CD4-positive, alpha-beta memory T cell (primary cell): Measurements from ENCODE around the gene ZDHHC12. TPM values are rescaled to one million over a fixed set of nuclear protein-coding genes. Genes with fewer than 3 reads are reported as not detected.

Experiments used
- CTCF ChIA-PET: fragments of 350-600 bp; sonication (Branson Sonifier 250); formaldehyde crosslinking; loops from one replicate; lab custom pipeline; 2021; ENCODE audit warnings: inconsistent platforms; ENCODE audit not compliant: partially characterized antibody; lab: Charles Lee
- POLR2A ChIA-PET: fragments of 350-600 bp; sonication (Branson Sonifier 250); formaldehyde crosslinking; loops from one replicate; lab custom pipeline; 2021; ENCODE audit not compliant: partially characterized antibody; lab: Charles Lee
- DNase-seq, 5 donors: peaks; one replicate each; pipeline versions ENCODE4 v3.0.0 to v3.0.0-alpha.2; 2020 to 2022; ENCODE audit warnings: mixed read lengths in 1 of 5
- H3K27ac ChIP-seq: one replicate; pipeline ENCODE4 v1.7.0; 2013; ENCODE audit warnings: low read depth, low read length
- H3K27me3 ChIP-seq: 2 replicates; pipeline ENCODE4 v1.7.0; 2013; ENCODE audit warnings: mild to moderate bottlenecking, low read length, moderate library complexity; ENCODE audit not compliant: insufficient read depth
- H3K36me3 ChIP-seq: 2 replicates; pipeline ENCODE4 v1.7.0; 2013; ENCODE audit warnings: mild to moderate bottlenecking, low read length, moderate library complexity; ENCODE audit not compliant: insufficient read depth
- H3K4me1 ChIP-seq: 2 replicates; pipeline ENCODE4 v1.7.0; 2013; ENCODE audit warnings: mild to moderate bottlenecking, low read length, moderate library complexity; ENCODE audit not compliant: insufficient read depth
- H3K4me3 ChIP-seq, 2 donors: one replicate each; pipeline ENCODE4 v1.7.0; 2013; ENCODE audit warnings: low read length in 2 of 2, mild to moderate bottlenecking in 1 of 2
- H3K9me3 ChIP-seq, 2 donors: one replicate each; pipeline ENCODE4 v1.7.0; 2013; ENCODE audit warnings: low read length in 2 of 2, control low read depth in 1 of 2; ENCODE audit not compliant: control insufficient read depth in 1 of 2
- H3K27ac Mint-ChIP-seq, 7 donors: one replicate each; pipeline ENCODE4 v1.8.0; 2020 to 2021; ENCODE audit warnings: mixed read lengths in 7 of 7, mild to moderate bottlenecking in 6 of 7, inconsistent platforms in 3 of 7, moderate library complexity in 3 of 7
- H3K27me3 Mint-ChIP-seq, 2 donors: one replicate each; pipeline ENCODE4 v1.8.0; 2020 to 2021; ENCODE audit warnings: mixed read lengths in 2 of 2
- H3K36me3 Mint-ChIP-seq, 2 donors: one replicate each; pipeline ENCODE4 v1.8.0; 2020 to 2021; ENCODE audit warnings: mixed read lengths in 2 of 2, inconsistent platforms in 1 of 2, mild to moderate bottlenecking in 1 of 2
- H3K4me1 Mint-ChIP-seq, 4 donors: one replicate each; pipeline ENCODE4 v1.8.0; 2020 to 2021; ENCODE audit warnings: mixed read lengths in 4 of 4, mild to moderate bottlenecking in 1 of 4
- H3K4me3 Mint-ChIP-seq, 8 donors: one replicate each; pipeline ENCODE4 v1.8.0; 2020 to 2021; ENCODE audit warnings: mixed read lengths in 8 of 8, mild to moderate bottlenecking in 7 of 8, moderate library complexity in 6 of 8, inconsistent platforms in 3 of 8
- H3K9me3 Mint-ChIP-seq, 8 donors: one replicate each; pipeline ENCODE4 v1.8.0; 2020 to 2021; ENCODE audit warnings: mixed read lengths in 8 of 8, mild to moderate bottlenecking in 5 of 8, inconsistent platforms in 3 of 8, moderate library complexity in 1 of 8
- intact Hi-C: fragments of 100-400 bp; cut with micrococcal nuclease; formaldehyde crosslinking; loops from one replicate; pipeline ENCODE4 v1.15.1; 2023
- polyA plus RNA-seq, 2 donors: library from polyadenylated mRNA; unstranded; fragments of 300-500 nt; fragmentation: Illumina TruSeq; gene quantifications; one replicate each; pipeline ENCODE4 v1.2.3, GENCODE V29; 2021
- total RNA-seq, 2 experiments: library from RNA; stranded (reverse); gene quantifications; one replicate each; pipeline ENCODE4 v1.2.3, GENCODE V29; 2021

ZDHHC12 gene
- total and polyA plus RNA-seq, 4 experiments from 2014 or later = 24.6 to 75.7 (median 41.7) TPM

- DNase-seq = no peak
- ChIA-PET POLR2A (no interaction called here), CTCF (no interaction called here)
- Histone ChIP-seq H3K4me1 (no peaks in the 10 kb centered on the region), H3K36me3 (no peaks in the 10 kb centered on the region), H3K9me3 (no peaks in the 10 kb centered on the region), H3K4me3 (no peak overlapping the region), H3K27me3 (no peaks in the 10 kb centered on the region), H3K27ac (no peak overlapping the region)
- H3K4me1 Mint-ChIP-seq = no peaks in the 10 kb centered on the region
- H3K36me3 Mint-ChIP-seq = no peaks in the 10 kb centered on the region
- intact Hi-C loops = no loop called here
- no peaks in the 10 kb centered on the region for H3K9me3 Mint-ChIP-seq
- H3K27me3 Mint-ChIP-seq = no peaks in the 10 kb centered on the region
- H3K4me3 Mint-ChIP-seq = no peak overlapping the region
- no peak overlapping the region for H3K27ac Mint-ChIP-seq
These were observed 10.5 kb downstream of the ZDHHC12 start for GRCh38 chr9:128713411-128713780.

GRCh38 chr9:128712451-128713410 is 11.2 kb downstream of the ZDHHC12 start:
- Histone ChIP-seq H3K9me3 (no peaks in the 10 kb centered on the region), H3K27me3 (no peaks in the 10 kb centered on the region), H3K4me3 (no peak overlapping the region), H3K4me1 (no peaks in the 10 kb centered on the region), H3K27ac (no peak overlapping the region), H3K36me3 (no peaks in the 10 kb centered on the region)
- Mint-ChIP-seq H3K27me3 (no peaks in the 10 kb centered on the region), H3K4me3 (no peak overlapping the region), H3K4me1 (no peaks in the 10 kb centered on the region), H3K9me3 (no peaks in the 10 kb centered on the region), H3K36me3 (no peaks in the 10 kb centered on the region), H3K27ac (peak overlapping the region in 1 of 7 donors; percentile 15)
- POLR2A ChIA-PET = interaction anchor here (1.1 kb wide), 1 partner anchor 11 kb away, joined by 3 read pairs; the partner anchor contains the start of gene ZDHHC12
- intact Hi-C loops = no loop called here
- DNase-seq = no peak
- CTCF ChIA-PET = interaction anchor here (0.7 kb wide), 1 partner anchor 12 kb away, joined by 3 read pairs; no protein-coding TSS in a partner anchor

- Mint-ChIP-seq H3K4me3 (peak overlapping the region in 1 of 8 donors; percentile 27), H3K27ac (no peak overlapping the region), H3K4me1 (peaks cover 0 to 6% (median 4%) of the 10 kb centered on the region in 4 donors), H3K27me3 (no peaks in the 10 kb centered on the region), H3K36me3 (no peaks in the 10 kb centered on the region), H3K9me3 (peaks cover 0 to 2% (median 0%) of the 10 kb centered on the region in 8 donors)
- Histone ChIP-seq H3K36me3 (no peaks in the 10 kb centered on the region), H3K4me3 (no peak overlapping the region), H3K9me3 (no peaks in the 10 kb centered on the region), H3K27ac (no peak overlapping the region), H3K27me3 (no peaks in the 10 kb centered on the region), H3K4me1 (no peaks in the 10 kb centered on the region)
- POLR2A ChIA-PET = no interaction called here
- intact Hi-C loops = no loop called here
- DNase-seq = no peak
- CTCF ChIA-PET = interaction anchor here (1.3 kb wide), 1 partner anchor 17 kb away, joined by 4 read pairs; the partner anchor contains the start of gene ZDHHC12
These were observed 16.5 kb downstream of the ZDHHC12 start for GRCh38 chr9:128707446-128707845.

DNA sequence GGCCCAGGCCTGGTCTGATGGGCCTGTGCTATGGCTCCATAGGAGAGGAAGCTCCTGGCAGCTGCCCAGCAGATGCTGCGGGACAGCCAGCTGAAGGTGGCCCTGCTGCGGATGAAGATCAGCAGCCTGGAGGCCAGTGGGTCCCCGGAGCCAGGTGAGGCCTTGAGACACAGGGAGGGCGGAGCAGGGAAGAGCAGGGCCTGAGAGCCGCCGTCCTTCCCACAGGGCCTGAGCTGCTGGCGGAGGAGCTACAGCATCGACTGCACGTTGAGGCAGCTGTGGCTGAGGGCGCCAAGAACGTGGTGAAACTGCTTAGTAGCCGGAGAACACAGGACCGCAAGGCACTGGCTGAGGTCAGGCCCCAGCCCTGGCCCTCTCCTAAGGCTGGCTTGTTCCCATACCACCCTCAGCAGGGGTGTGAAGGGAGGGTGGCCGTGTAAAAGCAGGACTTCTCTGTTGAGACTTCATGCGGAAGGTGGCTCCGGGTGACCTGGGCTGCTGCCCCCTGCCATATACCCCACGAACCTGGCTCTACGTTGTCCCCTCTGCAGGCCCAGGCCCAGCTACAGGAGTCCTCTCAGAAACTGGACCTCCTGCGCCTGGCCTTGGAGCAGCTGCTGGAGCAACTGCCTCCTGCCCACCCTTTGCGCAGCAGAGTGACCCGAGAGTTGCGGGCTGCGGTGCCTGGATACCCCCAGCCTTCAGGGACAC is 17.1 kb downstream of the ZDHHC12 start:
- Mint-ChIP-seq H3K27ac (peak overlapping the region in 1 of 7 donors; percentile 4), H3K27me3 (no peaks in the 10 kb centered on the region), H3K36me3 (no peaks in the 10 kb centered on the region), H3K4me3 (no peak overlapping the region), H3K4me1 (peaks cover 2 to 11% (median 7%) of the 10 kb centered on the region in 4 donors), H3K9me3 (peaks cover 0 to 2% (median 0%) of the 10 kb centered on the region in 8 donors)
- no peak overlapping the region for H3K27ac ChIP-seq
- H3K4me3 ChIP-seq = no peak overlapping the region
- ChIA-PET CTCF (no interaction called here), POLR2A (interaction anchor here (1.7 to 2.1 kb wide), 2 partner anchors 8 to 16 kb away, joined by 5 read pairs; no protein-coding TSS in a partner anchor)
- intact Hi-C loops = no loop called here
- no peaks in the 10 kb centered on the region for H3K36me3 ChIP-seq
- H3K9me3 ChIP-seq = no peaks in the 10 kb centered on the region
- DNase-seq = no peak
- H3K27me3 ChIP-seq = no peaks in the 10 kb centered on the region
- H3K4me1 ChIP-seq = peaks cover 5% of the 10 kb centered on the region

DNA sequence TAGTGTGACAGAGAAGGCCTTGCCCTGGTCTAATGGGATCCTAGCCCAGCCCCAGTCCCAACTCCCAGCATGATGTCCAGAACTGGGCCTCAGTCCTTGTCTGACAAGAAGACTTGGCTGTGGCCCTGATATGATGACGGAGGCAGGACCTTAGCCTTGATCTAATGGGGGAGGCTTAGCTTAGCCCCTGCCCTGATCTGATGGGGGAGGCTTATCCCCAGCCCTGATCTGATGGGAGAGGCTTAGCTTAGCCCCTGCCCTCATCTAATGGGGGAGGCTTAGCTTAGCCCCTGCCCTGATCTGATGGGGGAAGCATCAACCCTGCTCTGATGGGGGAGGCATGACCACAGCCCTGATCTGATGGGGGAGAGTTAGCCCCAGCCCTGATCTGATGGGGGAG is 17.9 kb downstream of the ZDHHC12 start:
- no peak for DNase-seq
- no peak overlapping the region for H3K4me3 Mint-ChIP-seq
- intact Hi-C loops = no loop called here
- H3K36me3 Mint-ChIP-seq = no peaks in the 10 kb centered on the region
- ChIA-PET CTCF (no interaction called here), POLR2A (interaction anchor here (1.7 to 2.1 kb wide), 2 partner anchors 9 to 15 kb away, joined by 5 read pairs; no protein-coding TSS in a partner anchor)
- no peaks in the 10 kb centered on the region for H3K27me3 Mint-ChIP-seq
- no peaks in the 10 kb centered on the region for H3K36me3 ChIP-seq
- H3K27ac ChIP-seq = no peak overlapping the region
- H3K9me3 ChIP-seq = no peaks in the 10 kb centered on the region
- peaks cover 2 to 18% (median 11%) of the 10 kb centered on the region in 4 donors for H3K4me1 Mint-ChIP-seq
- H3K27me3 ChIP-seq = no peaks in the 10 kb centered on the region
- H3K4me1 ChIP-seq = peaks cover 10% of the 10 kb centered on the region
- H3K27ac Mint-ChIP-seq = peak overlapping the region in 3 of 7 donors; percentile 18 to 55 (median 19)
- peaks cover 0 to 2% (median 0%) of the 10 kb centered on the region in 8 donors for H3K9me3 Mint-ChIP-seq
- no peak overlapping the region for H3K4me3 ChIP-seq

DNA sequence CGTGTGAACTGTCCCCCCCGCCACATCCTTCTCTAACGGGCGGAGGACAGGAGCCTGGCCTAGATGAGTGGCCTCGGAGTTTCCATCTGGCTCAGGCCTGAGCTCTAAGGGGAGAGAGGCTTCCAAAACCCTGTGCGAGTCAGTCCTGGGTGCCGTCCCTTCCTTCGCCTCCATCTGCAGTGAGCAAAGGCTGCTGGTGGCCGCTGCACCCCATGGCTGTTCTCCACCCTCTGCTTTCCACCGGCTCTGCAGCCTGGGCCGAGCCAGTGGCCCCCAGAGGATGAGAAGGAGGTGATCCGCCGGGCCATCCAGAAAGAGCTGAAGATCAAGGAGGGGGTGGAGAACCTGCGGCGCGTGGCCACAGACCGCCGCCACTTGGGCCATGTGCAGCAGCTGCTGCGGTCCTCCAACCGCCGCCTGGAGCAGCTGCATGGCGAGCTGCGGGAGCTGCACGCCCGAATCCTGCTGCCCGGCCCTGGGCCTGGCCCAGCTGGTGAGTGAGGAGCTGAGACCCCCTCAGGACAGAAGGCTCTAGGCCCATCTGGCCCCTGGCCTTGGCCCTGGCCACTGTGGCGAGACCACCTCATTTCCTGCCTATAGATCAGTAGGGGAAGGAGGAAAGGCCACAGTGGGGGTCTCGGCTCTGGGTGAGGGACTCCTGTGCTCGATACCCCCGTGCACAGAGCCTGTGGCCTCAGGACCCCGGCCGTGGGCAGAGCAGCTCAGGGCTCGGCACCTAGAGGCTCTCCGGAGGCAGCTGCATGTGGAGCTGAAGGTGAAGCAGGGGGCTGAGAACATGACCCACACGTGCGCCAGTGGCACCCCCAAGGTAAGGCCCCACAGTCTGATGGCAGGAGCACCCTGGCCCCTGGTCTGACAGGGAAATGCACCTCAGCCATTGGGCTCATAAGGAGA is 18.6 kb downstream of the ZDHHC12 start:
- Mint-ChIP-seq H3K27me3 (no peaks in the 10 kb centered on the region), H3K36me3 (no peaks in the 10 kb centered on the region), H3K27ac (peak overlapping the region in 1 of 7 donors; percentile 19), H3K9me3 (peaks cover 0 to 2% (median 0%) of the 10 kb centered on the region in 8 donors), H3K4me1 (peaks cover 2 to 19% (median 11%) of the 10 kb centered on the region in 4 donors), H3K4me3 (no peak overlapping the region)
- intact Hi-C loops = no loop called here
- CTCF ChIA-PET = interaction anchor here (0.7 kb wide), 2 partner anchors 34 to 102 kb away, joined by 3 read pairs; no protein-coding TSS in a partner anchor
- H3K9me3 ChIP-seq = no peaks in the 10 kb centered on the region
- H3K27me3 ChIP-seq = no peaks in the 10 kb centered on the region
- peaks cover 10% of the 10 kb centered on the region for H3K4me1 ChIP-seq
- H3K36me3 ChIP-seq = no peaks in the 10 kb centered on the region
- H3K27ac ChIP-seq = no peak overlapping the region
- POLR2A ChIA-PET = interaction anchor here (1.7 to 2.1 kb wide), 2 partner anchors 10 to 14 kb away, joined by 5 read pairs; no protein-coding TSS in a partner anchor
- DNase-seq = no peak
- H3K4me3 ChIP-seq = no peak overlapping the region
